Measurements from ENCODE around the gene SERPINA4.
"Not testable (repeated sequence)": the region's sequence is repeated elsewhere in the genome, so short reads cannot be mapped to it uniquely, and the experiment has no call there.

SERPINA4 gene

DNA sequence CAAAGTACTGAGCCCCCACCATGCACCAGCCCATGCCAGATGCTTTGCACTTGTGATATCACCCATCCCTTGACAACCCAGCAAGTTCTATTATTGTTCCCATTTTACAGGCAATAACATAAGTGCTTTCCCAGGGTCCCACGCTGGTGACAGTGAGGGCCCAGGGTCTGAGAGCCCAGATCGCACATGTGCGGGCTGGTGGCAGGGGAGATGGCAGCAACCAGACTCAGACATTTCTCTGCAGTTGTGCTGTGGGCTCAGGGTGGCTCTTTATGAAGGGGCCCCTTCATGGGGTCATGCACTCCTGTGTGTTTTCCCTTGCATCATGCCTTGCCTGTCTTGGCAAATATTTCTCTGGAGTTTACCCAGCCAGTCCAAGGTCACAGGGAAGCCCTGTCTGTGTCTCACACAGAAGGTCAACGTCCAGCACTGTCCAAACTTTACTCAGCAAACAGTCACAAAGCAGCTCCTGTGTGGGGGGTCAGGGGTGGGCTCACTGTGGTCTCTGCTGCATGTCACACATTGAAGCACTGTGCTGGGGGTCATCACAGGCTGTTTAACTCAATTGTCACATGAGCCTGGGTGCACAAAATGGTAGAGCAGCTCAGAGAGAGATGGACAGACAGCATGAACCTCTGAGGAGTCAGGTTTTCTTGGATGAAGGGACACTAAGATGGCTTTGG, 32.6 kb downstream of the SERPINA4 start:
- DNase-seq = no peak

DNA sequence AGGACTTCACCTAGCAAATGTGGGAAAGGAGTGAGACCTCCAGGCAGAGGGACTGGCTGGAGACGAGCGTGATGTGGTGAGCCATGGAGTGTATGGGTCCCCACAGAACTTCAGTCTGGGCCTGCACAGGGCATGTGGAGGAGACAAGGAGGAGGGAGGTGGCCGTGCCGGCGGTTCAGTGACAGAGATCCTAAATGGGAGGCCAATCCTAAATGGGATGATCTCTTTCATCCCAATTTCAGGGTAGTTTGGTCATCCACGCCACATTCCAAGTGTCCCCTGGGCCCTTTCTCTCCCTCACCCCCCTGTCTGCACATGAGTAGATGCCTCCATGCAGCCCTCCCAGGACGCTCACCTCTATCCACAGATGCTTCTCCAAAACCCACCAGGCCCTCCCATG, 33.2 kb downstream of the SERPINA4 start:
- no peak for DNase-seq

DNA sequence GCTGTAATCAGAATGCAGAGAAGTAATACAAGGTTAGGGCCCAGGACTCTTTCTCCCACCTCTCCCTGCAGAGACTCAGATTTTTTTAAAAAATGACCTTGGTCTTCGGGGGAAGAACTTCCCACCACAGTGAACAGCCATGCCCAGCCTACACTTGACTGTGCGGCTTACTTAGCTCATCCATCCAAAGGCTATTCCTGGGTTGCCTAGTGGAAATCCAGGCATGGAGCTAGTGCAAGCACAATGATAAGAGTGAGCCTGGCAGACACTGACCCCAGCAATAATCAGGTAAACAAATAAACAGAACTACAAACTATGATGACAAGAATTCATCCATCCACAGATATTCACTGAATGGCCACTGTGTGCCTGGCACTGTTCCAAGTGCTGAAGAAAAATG, 34.7 kb downstream of the SERPINA4 start:
- no peak for DNase-seq

DNA sequence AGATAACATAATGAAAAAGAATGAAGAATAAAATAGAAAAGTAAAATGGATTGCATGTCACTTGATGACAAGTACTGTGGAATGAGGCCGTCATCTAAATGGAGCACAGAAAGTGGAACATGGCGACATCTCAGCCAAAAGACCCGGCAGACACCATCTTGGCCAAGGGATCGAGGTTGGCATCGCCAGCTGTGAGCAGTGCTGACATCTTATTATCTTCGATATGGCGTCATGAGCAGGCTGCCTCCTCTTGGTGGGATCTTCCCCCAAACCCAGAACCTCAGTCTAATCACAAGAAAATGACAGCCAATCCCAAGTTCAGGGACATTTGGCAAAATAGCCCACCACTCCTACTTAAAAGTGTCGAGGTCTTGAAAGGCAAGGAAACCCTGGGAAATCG, 35.1 kb downstream of the SERPINA4 start:
- DNase-seq = no peak

DNA sequence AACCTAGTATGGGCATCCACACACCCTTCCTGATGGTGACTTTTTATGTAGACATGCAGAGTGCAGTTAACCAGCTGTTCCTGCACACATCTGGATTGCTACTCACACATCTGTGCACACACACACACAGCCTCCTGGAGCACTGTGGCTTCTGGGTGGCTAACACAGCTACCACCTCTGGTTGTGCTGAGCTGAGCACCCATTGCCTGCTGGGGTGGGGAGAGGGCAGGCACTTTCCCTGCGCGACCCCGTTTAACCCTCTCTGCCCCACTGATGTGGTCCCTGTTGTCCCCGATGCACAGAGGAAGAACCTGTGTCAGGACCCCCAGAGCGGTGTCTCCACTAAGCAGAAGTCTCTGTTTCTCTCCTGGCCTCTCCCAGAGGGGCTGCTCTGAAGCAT, 36.5 kb downstream of the SERPINA4 start:
- no peak for DNase-seq

GRCh38 chr14:94598506-94598815, 37.2 kb downstream of the SERPINA4 start:
- no peak for DNase-seq

- DNase-seq = no peak
Observed at GRCh38 chr14:94598816-94599655, 37.8 kb downstream of the SERPINA4 start.

DNA sequence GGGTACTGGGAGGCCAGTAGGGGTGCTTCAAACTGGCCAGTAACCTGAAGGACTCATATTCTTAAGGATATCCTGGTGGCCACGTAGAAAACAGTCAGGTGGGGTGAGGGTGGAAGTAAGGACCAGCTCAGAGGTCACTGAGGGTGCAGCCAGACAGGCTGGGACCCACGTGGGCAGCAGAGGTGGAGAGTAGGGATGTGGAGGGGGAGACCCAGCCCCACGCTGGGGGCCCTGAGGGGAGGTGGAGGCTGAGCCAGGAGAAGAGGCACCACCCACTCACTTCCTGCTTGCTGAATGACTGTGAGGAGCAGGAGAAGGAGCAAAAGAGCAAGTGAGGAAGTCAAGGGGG, 38.4 kb downstream of the SERPINA4 start:
- no peak for DNase-seq

GRCh38 chr14:94600148-94600545, 38.9 kb downstream of the SERPINA4 start:
- no peak for DNase-seq

DNA sequence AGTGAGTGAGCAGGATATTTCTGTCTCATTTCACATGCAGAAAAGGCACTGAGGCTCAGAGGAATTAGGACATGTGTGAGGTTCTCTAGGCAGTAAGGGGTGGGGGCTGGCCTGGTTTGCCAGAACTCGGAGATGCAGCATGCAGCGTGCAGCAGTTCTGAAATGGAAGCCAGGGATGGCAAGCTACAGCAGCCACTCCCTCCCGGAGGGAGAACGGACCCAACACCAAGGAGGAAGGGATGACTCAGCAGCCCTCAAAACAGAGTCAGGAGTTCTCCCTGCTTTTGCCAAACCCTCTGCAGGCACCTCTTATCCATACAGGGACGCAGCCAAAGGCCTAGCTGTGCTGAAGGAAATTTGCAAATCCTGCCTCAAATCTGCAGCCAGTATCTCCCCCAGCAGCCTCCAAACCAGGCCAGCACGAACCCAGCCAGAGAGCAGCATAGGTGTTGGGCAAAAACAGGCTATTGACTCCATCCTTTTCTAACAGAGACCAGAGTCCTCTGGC, 40.7 kb downstream of the SERPINA4 start:
- DNase-seq = no peak

DNA sequence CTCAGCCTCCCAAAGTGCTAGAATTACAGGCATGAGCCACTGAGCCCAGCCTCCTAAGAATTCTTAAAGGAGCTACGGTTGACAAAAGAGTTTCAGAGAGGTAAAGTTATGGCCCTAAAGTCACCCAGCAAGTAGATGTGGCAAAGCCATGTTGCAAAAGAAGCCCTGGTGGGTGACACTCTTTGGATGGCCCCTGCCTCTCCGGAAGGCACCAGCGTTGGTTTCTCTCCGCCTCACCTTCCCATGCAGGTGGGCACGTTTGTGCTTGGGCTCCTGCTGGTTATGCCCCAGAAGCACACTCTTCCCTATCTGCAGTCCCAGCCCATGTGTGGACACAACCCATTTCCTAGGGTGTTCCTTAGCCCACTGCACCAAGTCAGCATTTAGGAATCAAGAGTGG, 41.5 kb downstream of the SERPINA4 start:
- no peak for DNase-seq

DNA sequence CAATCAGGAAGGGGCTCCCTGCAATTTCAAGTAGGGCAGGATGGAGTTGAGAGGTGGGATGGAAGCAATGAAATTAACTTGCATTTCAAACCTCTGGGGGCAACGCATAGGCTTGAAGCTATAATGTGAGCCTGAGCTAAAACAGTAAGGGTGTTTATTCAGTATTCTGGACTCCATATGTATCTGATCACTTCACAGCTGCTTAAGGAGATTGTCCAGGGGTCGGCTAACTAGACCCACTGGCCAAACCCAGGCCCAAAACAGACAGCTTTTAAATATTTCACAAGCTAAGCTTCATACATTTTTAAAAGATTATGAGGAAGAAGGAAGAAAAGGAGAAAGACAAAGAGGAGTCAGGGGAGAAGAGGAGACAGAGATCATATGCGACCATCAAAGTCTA, 44.1 kb downstream of the SERPINA4 start:
- no peak for DNase-seq

DNA sequence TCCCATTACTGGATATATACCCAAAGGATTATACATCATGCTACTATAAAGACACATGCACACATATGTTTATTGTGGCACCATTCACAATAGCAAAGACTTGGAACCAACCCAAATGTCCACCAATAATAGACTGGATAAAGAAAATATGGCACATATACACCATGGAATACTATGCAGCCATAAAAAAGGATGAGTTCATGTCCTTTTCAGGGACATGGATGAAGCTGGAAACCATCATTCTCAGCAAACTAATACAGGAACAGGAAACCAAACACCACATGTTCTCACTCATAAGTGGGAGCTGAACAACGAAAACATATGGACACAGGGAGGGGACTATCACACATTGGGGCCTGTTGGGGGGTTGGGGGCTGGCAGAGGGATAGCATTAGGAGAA, 47.7 kb downstream of the SERPINA4 start:
- DNase-seq = not testable (repeated sequence)

- no peak for DNase-seq
Observed at GRCh38 chr14:94611179-94611578, 49.9 kb downstream of the SERPINA4 start.

GRCh38 chr14:94612174-94612573, 50.9 kb downstream of the SERPINA4 start, which contains the start of gene SERPINA3:
Gene SERPINA3, plus strand, starts transcription at chr14:94612391. Its CDS starts 2,051 bp downstream, at chr14:94614442.
- DNase-seq = no peak

- DNase-seq = no peak
Observed at GRCh38 chr14:94612580-94613554, 51.6 kb downstream of the SERPINA4 start.

DNA sequence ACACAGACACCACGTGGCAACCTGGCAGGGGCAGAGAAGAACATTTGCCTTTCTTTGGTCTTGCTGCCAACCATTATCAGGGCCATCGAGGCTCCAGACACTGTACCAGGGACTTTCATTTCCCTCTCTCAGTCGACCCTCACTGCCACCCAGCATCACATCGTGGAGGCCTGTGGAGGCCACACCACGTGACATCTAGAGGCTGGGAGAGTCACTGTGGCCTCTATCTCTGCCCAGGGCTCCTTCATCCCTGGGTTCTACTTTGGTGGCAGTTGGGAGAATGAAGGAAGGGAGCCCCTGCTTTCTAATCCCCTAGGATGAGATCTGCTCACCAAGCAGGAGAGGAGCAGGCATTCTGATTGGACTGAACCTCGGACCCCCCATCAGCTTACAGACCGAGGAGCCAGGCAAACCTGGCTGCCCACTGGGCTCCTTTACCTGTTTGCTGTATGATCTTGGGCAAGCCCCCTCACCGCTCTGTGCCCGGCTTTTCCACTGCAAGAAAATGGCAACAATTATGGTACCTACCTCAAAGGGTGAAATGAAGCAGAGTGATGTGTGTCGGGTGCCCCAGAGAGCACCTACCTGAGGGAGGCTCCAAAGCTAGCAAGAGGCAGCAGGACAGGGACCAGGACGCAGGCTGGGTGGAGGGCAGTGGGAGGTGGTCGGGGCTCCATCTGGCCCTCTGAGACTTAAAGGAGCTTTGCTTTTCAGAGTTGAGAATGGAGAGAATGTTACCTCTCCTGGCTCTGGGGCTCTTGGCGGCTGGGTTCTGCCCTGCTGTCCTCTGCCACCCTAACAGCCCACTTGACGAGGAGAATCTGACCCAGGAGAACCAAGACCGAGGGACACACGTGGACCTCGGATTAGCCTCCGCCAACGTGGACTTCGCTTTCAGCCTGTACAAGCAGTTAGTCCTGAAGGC, 52.7 kb downstream of the SERPINA4 start:
- DNase-seq = no peak

DNA sequence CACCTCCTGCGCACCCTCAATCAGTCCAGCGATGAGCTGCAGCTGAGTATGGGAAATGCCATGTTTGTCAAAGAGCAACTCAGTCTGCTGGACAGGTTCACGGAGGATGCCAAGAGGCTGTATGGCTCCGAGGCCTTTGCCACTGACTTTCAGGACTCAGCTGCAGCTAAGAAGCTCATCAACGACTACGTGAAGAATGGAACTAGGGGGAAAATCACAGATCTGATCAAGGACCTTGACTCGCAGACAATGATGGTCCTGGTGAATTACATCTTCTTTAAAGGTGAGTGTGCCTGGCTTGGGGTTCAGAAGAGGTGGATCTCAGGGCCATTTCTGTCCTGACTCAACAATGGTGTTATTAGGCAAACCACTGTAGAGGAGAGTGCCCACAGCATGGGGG, 53.6 kb downstream of the SERPINA4 start:
- DNase-seq = no peak

DNA sequence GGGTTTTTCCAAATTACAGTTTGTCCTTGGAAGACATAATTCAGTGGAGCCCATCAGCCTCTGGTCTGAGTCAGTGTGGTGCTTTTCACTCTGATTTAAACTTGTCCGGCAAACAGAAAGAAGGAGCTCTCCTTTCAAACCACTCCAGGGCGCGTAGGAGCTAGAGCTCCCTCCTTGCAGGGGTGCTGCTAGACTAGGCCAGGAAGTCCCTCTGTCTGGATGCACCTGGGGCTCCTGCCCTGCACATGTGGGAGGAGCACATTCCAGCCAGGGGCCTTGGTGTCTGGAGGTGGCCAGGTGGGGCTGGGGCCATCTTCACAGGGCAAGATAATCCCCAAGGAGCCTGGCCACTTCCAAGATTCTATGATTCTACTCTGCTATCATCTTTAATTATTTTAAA, 54.0 kb downstream of the SERPINA4 start:
- no peak for DNase-seq

DNA sequence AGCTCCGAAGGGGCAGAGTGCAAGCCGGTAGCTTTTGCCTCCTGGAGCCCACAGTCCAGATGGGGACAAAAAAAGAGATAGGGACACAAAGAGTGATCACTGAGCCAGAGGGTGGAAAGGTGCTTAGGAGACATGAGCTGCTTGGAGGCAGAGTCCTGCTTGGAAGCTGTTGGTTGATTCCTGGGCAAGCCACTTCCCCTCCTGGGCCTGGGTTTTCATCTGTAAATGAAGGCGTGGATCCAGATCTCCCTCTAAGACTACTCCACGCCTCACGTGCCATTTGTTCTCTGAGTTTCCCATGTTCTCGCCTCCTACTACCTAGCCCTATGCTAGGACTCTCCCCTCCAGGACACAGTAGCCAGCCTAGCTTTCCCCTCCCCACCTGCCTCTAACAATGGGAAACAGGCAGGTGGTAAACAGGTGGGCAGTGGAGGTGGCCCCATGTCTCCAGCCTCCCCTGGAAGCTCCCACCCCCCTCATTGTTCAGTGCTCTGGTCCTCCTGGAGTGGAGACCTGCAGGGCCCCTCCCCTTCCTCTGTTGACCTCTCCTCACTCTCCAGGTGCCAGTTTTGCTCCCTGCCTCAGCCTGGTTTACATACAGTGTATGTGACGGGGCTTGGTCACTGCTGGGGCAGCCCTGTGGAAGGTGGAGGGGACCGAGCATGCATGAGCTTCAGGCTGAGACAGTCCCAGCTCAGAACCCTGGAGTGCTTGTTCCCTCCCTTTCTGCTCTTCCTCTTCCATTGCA, 54.8 kb downstream of the SERPINA4 start:
- no peak for DNase-seq

DNA sequence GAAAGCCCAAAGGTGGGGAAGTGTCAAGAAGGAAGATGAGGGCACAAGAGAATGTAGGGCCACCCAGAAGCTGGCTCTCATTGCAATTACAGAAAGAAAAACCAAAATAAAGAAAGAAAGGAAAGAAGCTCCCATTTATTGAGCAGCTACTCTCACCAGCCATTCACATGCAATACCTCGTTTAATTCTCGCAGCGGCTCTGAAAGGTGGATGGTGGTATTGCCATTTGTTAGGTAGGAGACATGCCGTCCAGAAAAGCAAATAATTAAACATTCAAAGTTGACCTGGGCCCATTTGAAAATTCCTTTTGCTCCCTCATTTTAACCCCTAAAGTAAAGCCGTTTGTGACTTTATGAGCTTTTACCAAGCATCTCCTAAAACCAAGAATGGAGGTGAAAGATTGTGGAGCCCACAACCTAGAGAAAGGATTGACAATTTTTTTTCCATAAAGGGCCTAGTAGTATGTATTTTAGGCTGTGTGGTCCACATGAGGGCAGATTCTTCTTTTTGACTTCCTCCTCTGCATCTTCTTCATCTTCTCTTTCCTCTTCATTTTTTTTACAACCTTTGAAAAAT, 56.2 kb downstream of the SERPINA4 start:
- no peak for DNase-seq
